Peyer's patch (tissue), 4 donors: ENCODE data around the gene CEP95.

Experiments
- CTCF ChIP-seq, 6 experiments: fragments of 450-650 bp in 4 of 6; fragments of 200-600 bp in 2 of 6; sonication (generic) in 1 of 6; IDR thresholded peaks; one replicate each; pipeline ENCODE4 v1.5.1; 2017 to 2019; ENCODE audit warnings: antibody characterized with exemption in 6 of 6, mild to moderate bottlenecking in 3 of 6, moderate library complexity in 1 of 6
- POLR2A ChIP-seq, 2 donors: fragments of 450-650 bp; IDR thresholded peaks; one replicate each; pipeline ENCODE4 v1.5.1; 2017; ENCODE audit warnings: antibody characterized with exemption in 2 of 2, mild to moderate bottlenecking in 2 of 2, moderate library complexity in 2 of 2

DNA sequence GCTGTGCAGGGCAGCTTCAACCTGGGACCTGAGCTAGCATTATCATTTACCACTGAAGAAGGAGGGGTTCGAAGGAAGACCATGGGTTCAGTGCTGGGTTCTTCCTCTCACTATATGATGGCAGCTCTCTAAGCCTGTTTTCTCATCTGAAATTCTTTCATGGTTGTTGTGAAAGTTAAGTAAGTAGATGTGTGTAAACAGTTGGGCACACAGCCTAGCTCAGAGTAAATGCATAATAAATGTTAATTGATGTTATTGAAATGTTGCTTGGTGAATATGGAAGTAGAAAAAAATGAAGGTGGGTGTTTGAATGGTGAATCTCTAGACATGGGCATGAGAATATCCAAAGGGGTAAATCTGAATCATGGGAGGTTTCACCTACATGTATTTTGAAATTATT is 9.1 kb downstream of the CEP95 start:
- no peak for TF ChIP-seq CTCF (IDR thresholded peaks at IDR 0.05)
- no peak for TF ChIP-seq POLR2A (IDR thresholded peaks at IDR 0.05)
